CD4-positive, CD25-positive, alpha-beta regulatory T cell (primary cell): ENCODE results near the gene FAM229A. TPM values are rescaled to one million over a fixed set of nuclear protein-coding genes. Genes with fewer than 3 reads are reported as not detected.

ENCODE experiments used
- ATAC-seq, 2 donors: fragments of 150-1000 bp; cut with Tn5 transposase; one replicate each; pipeline ENCODE4 v1.10.0; 2021; ENCODE audit warnings: low read depth in 2 of 2, moderate number of reproducible peaks in 2 of 2, moderate library complexity in 1 of 2
- DNase-seq, 3 donors: peaks; one replicate each; pipeline versions ENCODE4 v3.0.0 to v3.0.0-alpha.2; 2012 to 2022; ENCODE audit warnings: mixed read lengths in 1 of 3
- H3K27ac ChIP-seq: one replicate; pipeline ENCODE4 v1.7.0; 2013; ENCODE audit warnings: mild to moderate bottlenecking, low read length; ENCODE audit not compliant: insufficient read depth, poor library complexity, severe bottlenecking
- H3K27me3 ChIP-seq: one replicate; pipeline ENCODE4 v1.7.0; 2013; ENCODE audit warnings: low read length; ENCODE audit not compliant: control insufficient read depth, insufficient read depth
- H3K36me3 ChIP-seq: one replicate; pipeline ENCODE4 v1.7.0; 2013; ENCODE audit warnings: mild to moderate bottlenecking, low read length, moderate library complexity; ENCODE audit not compliant: control insufficient read depth, insufficient read depth
- H3K4me1 ChIP-seq: 2 replicates; pipeline ENCODE4 v1.7.0; 2013; ENCODE audit warnings: mild to moderate bottlenecking, low read length; ENCODE audit not compliant: insufficient read depth, control insufficient read depth, poor library complexity, severe bottlenecking
- H3K4me3 ChIP-seq: one replicate; pipeline ENCODE4 v1.7.0; 2013; ENCODE audit warnings: low read depth, mild to moderate bottlenecking, low read length, moderate library complexity
- H3K9me3 ChIP-seq, 2 experiments: 1 replicate in 1 of 2; 2 replicates in 1 of 2; pipeline ENCODE4 v1.7.0; 2013; ENCODE audit warnings: low read length in 2 of 2, mild to moderate bottlenecking in 1 of 2, moderate library complexity in 1 of 2; ENCODE audit not compliant: control insufficient read depth in 2 of 2
- H3K27ac Mint-ChIP-seq, 3 donors: one replicate each; pipeline ENCODE4 v1.8.0; 2020 to 2022; ENCODE audit warnings: mild to moderate bottlenecking in 3 of 3, mixed read lengths in 3 of 3, moderate library complexity in 2 of 3
- H3K27me3 Mint-ChIP-seq: one replicate; pipeline ENCODE4 v1.8.0; 2022; ENCODE audit warnings: mild to moderate bottlenecking, mixed read lengths
- H3K36me3 Mint-ChIP-seq: one replicate; pipeline ENCODE4 v1.8.0; 2020; ENCODE audit warnings: mixed read lengths
- H3K4me1 Mint-ChIP-seq, 4 donors: one replicate each; pipeline ENCODE4 v1.8.0; 2020 to 2022; ENCODE audit warnings: mixed read lengths in 4 of 4, mild to moderate bottlenecking in 1 of 4
- H3K4me3 Mint-ChIP-seq, 4 donors: one replicate each; pipeline ENCODE4 v1.8.0; 2020 to 2022; ENCODE audit warnings: mild to moderate bottlenecking in 4 of 4, mixed read lengths in 4 of 4, moderate library complexity in 3 of 4
- H3K9me3 Mint-ChIP-seq, 7 donors: one replicate each; pipeline ENCODE4 v1.8.0; 2020 to 2022; ENCODE audit warnings: mixed read lengths in 7 of 7, mild to moderate bottlenecking in 3 of 7, moderate library complexity in 2 of 7
- polyA plus RNA-seq, 4 donors: library from polyadenylated mRNA; unstranded; fragments of 300-500 nt; fragmentation: Illumina TruSeq; gene quantifications; one replicate each; pipeline ENCODE4 v1.2.3, GENCODE V29; 2021
- total RNA-seq: library from RNA; stranded (reverse); gene quantifications from one replicate; pipeline ENCODE4 v1.2.3, GENCODE V29; 2022

FAM229A gene
- total and polyA plus RNA-seq, 5 donors from 2014 or later, result 0.14 to 43.2 (median 0.31) TPM; not detected in 2

DNA sequence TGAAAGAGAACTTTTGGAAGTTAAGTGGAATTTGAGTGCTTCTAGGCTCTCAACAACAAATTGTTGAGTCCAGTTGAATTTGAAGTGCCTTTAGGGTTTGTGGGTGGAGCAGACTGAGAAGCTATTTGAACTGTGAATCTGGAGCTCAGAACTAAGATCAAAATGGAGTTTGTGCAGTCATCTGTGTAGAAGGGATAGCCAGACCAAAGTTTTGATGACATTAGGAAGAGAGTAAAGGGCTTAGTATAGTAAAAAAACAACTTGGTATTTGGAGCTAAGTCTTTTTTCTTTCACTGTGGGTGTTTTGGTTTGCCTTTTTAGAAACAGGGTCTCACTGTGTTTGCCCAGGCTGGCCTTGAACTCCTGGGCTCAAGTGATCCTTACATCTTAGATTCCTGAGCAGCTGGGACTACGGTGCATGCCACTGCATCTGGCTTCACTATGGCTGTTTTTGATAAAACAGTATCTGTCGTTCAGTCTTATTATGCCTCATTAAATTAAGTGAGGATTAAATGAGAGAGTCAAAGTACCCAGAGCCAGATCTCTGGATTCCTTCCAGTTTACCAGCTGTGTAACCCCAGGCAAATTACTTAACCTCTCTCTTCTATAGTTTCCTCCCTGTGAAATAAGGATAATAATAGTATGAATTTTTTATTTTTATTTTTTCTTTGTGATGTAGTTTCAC lies 50.4 kb downstream of the FAM229A start:
- Mint-ChIP-seq H3K27me3 (no peaks in the 10 kb centered on the region), H3K4me1 (peaks cover 30 to 71% (median 51%) of the 10 kb centered on the region in 4 donors), H3K27ac (peak overlapping the region; percentile 72 to 97 (median 75)), H3K9me3 (no peaks in the 10 kb centered on the region), H3K4me3 (no peak overlapping the region), H3K36me3 (peaks cover 26% of the 10 kb centered on the region)
- ATAC-seq (no peak), DNase-seq (no peak)
- Histone ChIP-seq H3K36me3 (peaks cover 23% of the 10 kb centered on the region), H3K4me3 (peak overlapping the region; percentile 1), H3K27me3 (no peaks in the 10 kb centered on the region), H3K27ac (no peak overlapping the region), H3K9me3 (no peaks in the 10 kb centered on the region), H3K4me1 (peaks cover 2% of the 10 kb centered on the region)

Other genes with a start within 250 kb of the FAM229A start
- 30.9 TPM for gene TXLNA, start 182.8 kb downstream of the FAM229A start, total RNA-seq
- 10 to 100 TPM; 22.4 to 30.0 (median 24.0) TPM for gene TXLNA, start 182.8 kb downstream of the FAM229A start, polyA plus RNA-seq
- gene CCDC28B, start 161.9 kb downstream of the FAM229A start, total RNA-seq, result 10.3 TPM
- gene CCDC28B, start 161.9 kb downstream of the FAM229A start, polyA plus RNA-seq, result 10 to 100 TPM; 12.0 to 15.5 (median 14.1) TPM
- 2.7 TPM for gene IQCC, start 156.8 kb downstream of the FAM229A start, total RNA-seq
- gene IQCC, start 156.8 kb downstream of the FAM229A start, polyA plus RNA-seq, result 1 to 10 TPM in 3 of 4 donors, under 1 TPM in 1; 0.68 to 1.8 (median 1.5) TPM
- not detected for gene DCDC2B, start 153.4 kb downstream of the FAM229A start, total RNA-seq
- under 1 TPM in 1 of 4 donors, not detected in 3; 0.09 TPM for gene DCDC2B, start 153.4 kb downstream of the FAM229A start, polyA plus RNA-seq
- 14.2 TPM for gene TMEM234, start 140.1 kb downstream of the FAM229A start, total RNA-seq
- gene TMEM234, start 140.1 kb downstream of the FAM229A start, polyA plus RNA-seq, result 1 to 10 TPM; 4.6 to 6.2 (median 5.5) TPM
- 123 TPM for gene EIF3I, start 140.1 kb downstream of the FAM229A start, total RNA-seq
- gene EIF3I, start 140.1 kb downstream of the FAM229A start, polyA plus RNA-seq, result 100 to 1,000 TPM; 191 to 216 (median 204) TPM
- 0.44 TPM for gene FAM167B, start 115.3 kb downstream of the FAM229A start, total RNA-seq
- gene FAM167B, start 115.3 kb downstream of the FAM229A start, polyA plus RNA-seq, result not detected
- 388 TPM for gene LCK, start 111.2 kb downstream of the FAM229A start, total RNA-seq
- 1,000 to 10,000 TPM in 2 of 4 donors, 100 to 1,000 TPM in 2; 968 to 1,114 (median 1,027) TPM for gene LCK, start 111.2 kb downstream of the FAM229A start, polyA plus RNA-seq
- 98.2 TPM for gene HDAC1, start 70.4 kb downstream of the FAM229A start, total RNA-seq
- 100 to 1,000 TPM; 132 to 150 (median 147) TPM for gene HDAC1, start 70.4 kb downstream of the FAM229A start, polyA plus RNA-seq
- 27.5 TPM for gene MARCKSL1, start 26.3 kb downstream of the FAM229A start, total RNA-seq
- gene MARCKSL1, start 26.3 kb downstream of the FAM229A start, polyA plus RNA-seq, result 10 to 100 TPM; 34.4 to 59.4 (median 48.7) TPM
- gene TSSK3, start 54 bp upstream of the FAM229A start, total RNA-seq, result 0.76 TPM
- 1 to 10 TPM in 2 of 4 donors, not detected in 2; 1.1 to 1.9 TPM for gene TSSK3, start 54 bp upstream of the FAM229A start, polyA plus RNA-seq
- gene BSDC1, start 32.0 kb upstream of the FAM229A start, total RNA-seq, result 198 TPM
- 10 to 100 TPM; 27.3 to 45.4 (median 40.1) TPM for gene BSDC1, start 32.0 kb upstream of the FAM229A start, polyA plus RNA-seq
- not detected for gene ZBTB8B, start 102.6 kb upstream of the FAM229A start, total RNA-seq
- not detected for gene ZBTB8B, start 102.6 kb upstream of the FAM229A start, polyA plus RNA-seq
- 0.12 TPM for gene ZBTB8A, start 176.9 kb upstream of the FAM229A start, total RNA-seq
- gene ZBTB8A, start 176.9 kb upstream of the FAM229A start, polyA plus RNA-seq, result not detected